PC-9 (cell line): Measurements from ENCODE around the gene SEZ6L. TPM values are rescaled to one million over a fixed set of nuclear protein-coding genes. Genes with fewer than 3 reads are reported as not detected.

Source experiments
- BruUV-seq: library from RNA; stranded (reverse); fragments of 400-500 nt; replicated peaks from 2 replicates; lab custom pipeline; 2021; lab: Mats Ljungman, UMichigan
- CTCF ChIA-PET: fragments of 300-600 bp; sonication (Branson Sonifier 250); formaldehyde crosslinking; loops from one replicate; lab custom pipeline; 2022; ENCODE audit warnings: antibody characterized with exemption; lab: Charles Lee
- POLR2A ChIA-PET: fragments of 300-600 bp; sonication (Branson Sonifier 250); formaldehyde crosslinking; loops from one replicate; lab custom pipeline; 2022; ENCODE audit warnings: antibody characterized with exemption; ENCODE audit not compliant: unreplicated experiment; lab: Charles Lee
- DNase-seq, 2 experiments: peaks; one replicate each; pipeline versions ENCODE4 v3.0.0 to v3.0.0-alpha.2; 2015 to 2022; ENCODE audit warnings: mixed read lengths in 1 of 2
- H2AFZ ChIP-seq: fragments of 200-600 bp; sonication (generic); 2 replicates; pipeline ENCODE4 v1.8.1; 2017; ENCODE audit warnings: antibody characterized with exemption
- H3F3A ChIP-seq: fragments of 200-600 bp; sonication (generic); 2 replicates; pipeline ENCODE4 v1.8.1; 2017; ENCODE audit warnings: antibody characterized with exemption, mild to moderate bottlenecking, low read depth; ENCODE audit not compliant: insufficient read depth
- H3K27ac ChIP-seq: fragments of 200-600 bp; sonication (generic); 2 replicates; pipeline ENCODE4 v1.6.1; 2016; ENCODE audit warnings: mixed run types
- H3K27me3 ChIP-seq: fragments of 200-600 bp; sonication (generic); 2 replicates; pipeline ENCODE4 v1.6.1; 2016; ENCODE audit warnings: low read depth, mixed run types; ENCODE audit not compliant: insufficient read depth
- H3K36me3 ChIP-seq: fragments of 200-600 bp; sonication (generic); 2 replicates; pipeline ENCODE4 v1.6.1; 2016; ENCODE audit warnings: low read depth, mixed run types
- H3K4me1 ChIP-seq: fragments of 200-600 bp; sonication (generic); replicated peaks from 2 replicates; pipeline ENCODE4 v1.6.1; 2016; ENCODE audit warnings: mixed run types; ENCODE audit not compliant: insufficient read depth
- H3K4me2 ChIP-seq: fragments of 200-600 bp; sonication (generic); 2 replicates; pipeline ENCODE4 v1.6.1; 2017; ENCODE audit warnings: mixed run types
- H3K4me3 ChIP-seq: fragments of 200-600 bp; sonication (generic); 2 replicates; pipeline ENCODE4 v1.6.1; 2016; ENCODE audit warnings: mixed run types
- H3K79me2 ChIP-seq: fragments of 200-600 bp; sonication (generic); 2 replicates; pipeline ENCODE4 v1.6.1; 2017; ENCODE audit warnings: low read depth, mixed run types
- H3K9me2 ChIP-seq: fragments of 200-600 bp; sonication (generic); 2 replicates; pipeline ENCODE4 v1.8.1; 2017; ENCODE audit warnings: mild to moderate bottlenecking; ENCODE audit not compliant: insufficient read depth
- H3K9me3 ChIP-seq: fragments of 200-600 bp; sonication (generic); 2 replicates; pipeline ENCODE4 v1.8.1; 2016; ENCODE audit warnings: low read depth; ENCODE audit not compliant: insufficient read depth
- H4K20me1 ChIP-seq: fragments of 200-600 bp; sonication (generic); 2 replicates; pipeline ENCODE4 v1.8.1; 2017; ENCODE audit not compliant: insufficient read depth
- CTCF ChIP-seq: fragments of 200-600 bp; sonication (generic); conservative IDR thresholded peaks from 2 replicates; pipeline ENCODE4 v1.6.1; 2017; ENCODE audit warnings: mixed run types, antibody characterized with exemption, mild to moderate bottlenecking, moderate library complexity
- EZH2 ChIP-seq: fragments of 200-600 bp; sonication (generic); IDR thresholded peaks from 2 replicates; pipeline ENCODE4 v1.8.0; 2017; ENCODE audit warnings: antibody characterized with exemption, low read depth
- intact Hi-C: fragments of 100-400 bp; cut with micrococcal nuclease; formaldehyde crosslinking; loops from one replicate; pipeline ENCODE4 v1.10.0; 2022; ENCODE audit not compliant: unreplicated experiment
- total RNA-seq: library from RNA; stranded (reverse); gene quantifications from 2 replicates; pipeline ENCODE4 v1.2.3, GENCODE V29; 2021

Gene SEZ6L
- total RNA-seq, 1 experiment from 2014 or later, result not detected

- BruUV-seq, result no TSS peak
- CTCF ChIA-PET, result no interaction called here
- no peak for DNase-seq
Observed at GRCh38 chr22:26285632-26286031, 116.4 kb downstream of the SEZ6L start.

GRCh38 chr22:26286091-26286820 lies 117.0 kb downstream of the SEZ6L start:
- intact Hi-C loops, result no loop called here
- H3K4me3 ChIP-seq, result no peak overlapping the region
- H3K36me3 ChIP-seq, result no peaks in the 10 kb centered on the region
- no peaks in the 10 kb centered on the region for H3K9me3 ChIP-seq
- no peak overlapping the region for H2AFZ ChIP-seq
- no TSS peak for BruUV-seq
- no peaks in the 10 kb centered on the region for H3K9me2 ChIP-seq
- no peaks in the 10 kb centered on the region for H4K20me1 ChIP-seq
- ChIA-PET CTCF (no interaction called here), POLR2A (no interaction called here)
- H3K27ac ChIP-seq, result no peak overlapping the region
- no peaks in the 10 kb centered on the region for H3K79me2 ChIP-seq
- H3K4me2 ChIP-seq, result no peak overlapping the region
- H3F3A ChIP-seq, result no peaks in the 10 kb centered on the region
- no peak for TF ChIP-seq CTCF
- TF ChIP-seq EZH2, result no peak
- DNase-seq, result no peak
- peaks cover 92% of the 10 kb centered on the region for H3K27me3 ChIP-seq
- no peaks in the 10 kb centered on the region for H3K4me1 ChIP-seq

More at GRCh38 chr22:26285632-26286031, 116.4 kb downstream of the SEZ6L start:
- intact Hi-C loops, result no loop called here
- Histone ChIP-seq H3K9me2 (no peaks in the 10 kb centered on the region), H3K4me3 (no peak overlapping the region), H2AFZ (no peak overlapping the region), H4K20me1 (no peaks in the 10 kb centered on the region), H3F3A (no peaks in the 10 kb centered on the region), H3K79me2 (no peaks in the 10 kb centered on the region), H3K27me3 (peaks cover 91% of the 10 kb centered on the region), H3K4me2 (no peak overlapping the region), H3K9me3 (no peaks in the 10 kb centered on the region), H3K36me3 (no peaks in the 10 kb centered on the region), H3K27ac (no peak overlapping the region), H3K4me1 (no peaks in the 10 kb centered on the region)
- POLR2A ChIA-PET, result no interaction called here
- no peak for TF ChIP-seq CTCF
- no peak for TF ChIP-seq EZH2

- DNase-seq, result no peak
- Histone ChIP-seq H2AFZ (no peak overlapping the region), H3K4me3 (no peak overlapping the region), H3K9me2 (no peaks in the 10 kb centered on the region), H3K4me2 (no peak overlapping the region), H4K20me1 (no peaks in the 10 kb centered on the region), H3K27ac (no peak overlapping the region), H3K79me2 (no peaks in the 10 kb centered on the region), H3K27me3 (peaks cover 82% of the 10 kb centered on the region), H3K4me1 (no peaks in the 10 kb centered on the region), H3K36me3 (no peaks in the 10 kb centered on the region), H3K9me3 (no peaks in the 10 kb centered on the region), H3F3A (no peaks in the 10 kb centered on the region)
- no TSS peak for BruUV-seq
- TF ChIP-seq EZH2, result no peak
- no peak for TF ChIP-seq CTCF
- intact Hi-C loops, result no loop called here
- ChIA-PET CTCF (no interaction called here), POLR2A (no interaction called here)
Observed at GRCh38 chr22:26287382-26288225, 118.3 kb downstream of the SEZ6L start.
